HCT116 (cell line): ENCODE data around the gene HSD17B1.

ENCODE experiments used
- CBX3 ChIP-seq: IDR thresholded peaks from 2 replicates; pipeline ENCODE4 v1.6.1; 2012; ENCODE audit warnings: low read depth
- CTCF ChIP-seq, 3 experiments: fragments of 200-600 bp in 1 of 3; sonication (generic) in 1 of 3; IDR thresholded peaks in 2 of 3; conservative IDR thresholded peaks in 1 of 3; 2 replicates each; pipeline ENCODE4 v1.5.1; 2012 to 2017; ENCODE audit warnings: low read depth in 2 of 3, low read length in 2 of 3, antibody characterized with exemption in 1 of 3, borderline replicate concordance in 1 of 3, control low read depth in 1 of 3, mild to moderate bottlenecking in 1 of 3, mixed read lengths in 1 of 3, mixed run types in 1 of 3, moderate library complexity in 1 of 3; ENCODE audit not compliant: insufficient read depth in 1 of 3
- EGR1 ChIP-seq: IDR thresholded peaks from 2 replicates; pipeline ENCODE4 v1.6.1; 2012; ENCODE audit warnings: low read depth
- ELF1 ChIP-seq: IDR thresholded peaks from 2 replicates; pipeline ENCODE4 v1.6.1; 2012; ENCODE audit warnings: low read depth, borderline replicate concordance
- EZH2 ChIP-seq: fragments of 200-600 bp; sonication (generic); IDR thresholded peaks from 2 replicates; pipeline ENCODE4 v1.6.1; 2017; ENCODE audit warnings: antibody characterized with exemption, mixed run types
- EZH2phosphoT487 ChIP-seq: fragments of 200-600 bp; IDR thresholded peaks from 2 replicates; pipeline ENCODE4 v1.6.1; 2018; ENCODE audit warnings: antibody characterized with exemption, borderline replicate concordance
- MAX ChIP-seq: IDR thresholded peaks from 2 replicates; pipeline ENCODE4 v1.6.1; 2012
- POLR2A ChIP-seq: IDR thresholded peaks from 2 replicates; pipeline ENCODE4 v1.7.0; 2011; ENCODE audit warnings: borderline replicate concordance; ENCODE audit not compliant: insufficient read depth, insufficient read length; ENCODE audit errors: extremely low read depth
- POLR2AphosphoS5 ChIP-seq: IDR thresholded peaks from 2 replicates; pipeline ENCODE4 v1.6.1; 2011; ENCODE audit warnings: mild to moderate bottlenecking, low read depth, low read length, moderate library complexity
- RAD21 ChIP-seq: IDR thresholded peaks from 2 replicates; pipeline ENCODE4 v1.6.1; 2012; ENCODE audit warnings: low read depth, mild to moderate bottlenecking
- REST ChIP-seq: IDR thresholded peaks from 2 replicates; pipeline ENCODE4 v1.6.1; 2012; ENCODE audit warnings: low read depth
- SIN3A ChIP-seq: IDR thresholded peaks from 2 replicates; pipeline ENCODE4 v1.6.1; 2012; ENCODE audit warnings: low read depth
- YY1 ChIP-seq: IDR thresholded peaks from 2 replicates; pipeline ENCODE4 v1.6.1; 2011; ENCODE audit warnings: low read length, low read depth, moderate library complexity, mild to moderate bottlenecking; ENCODE audit not compliant: insufficient replicate concordance; ENCODE audit errors: extremely low read depth
- ZFX ChIP-seq: fragments of 450-650 bp; IDR thresholded peaks from 2 replicates; pipeline ENCODE4 v1.6.1; 2017

- no peak for TF ChIP-seq REST
- no peak for TF ChIP-seq EZH2phosphoT487
- no peak for TF ChIP-seq CTCF (IDR thresholded peaks at IDR 0.05 in 2 of 3, conservative IDR thresholded peaks at IDR 0.05 in 1 of 3; ENCODE audit: borderline replicate concordance in 1 of 3, insufficient read depth in 1 of 3, low read depth in 2 of 3, low read length in 2 of 3)
- TF ChIP-seq MAX, result no peak
- no peak for TF ChIP-seq SIN3A
- no peak for TF ChIP-seq EZH2
- no peak for TF ChIP-seq POLR2AphosphoS5
- TF ChIP-seq RAD21, result no peak
- TF ChIP-seq POLR2A, result no peak
- TF ChIP-seq ELF1, result no peak
- no peak for TF ChIP-seq ZFX
- no peak for TF ChIP-seq EGR1
- TF ChIP-seq CBX3, result no peak
- no peak for TF ChIP-seq YY1
These were observed 26.7 kb upstream of the HSD17B1 start for GRCh38 chr17:42526031-42526444.
